Measurements from ENCODE around the gene SNTG2.

Gene SNTG2

GRCh38 chr2:1011985-1012384, 61.3 kb downstream of the SNTG2 start:
- TF ChIP-seq REST (IDR thresholded peaks at IDR 0.05; ENCODE audit: insufficient read depth in 1 of 2, low read depth in 2 of 2, low read length in 2 of 2) (no peak), TAF1 (IDR thresholded peaks at IDR 0.05; ENCODE audit: borderline replicate concordance, insufficient read depth, low read length) (no peak), POLR2AphosphoS5 (IDR thresholded peaks at IDR 0.05; ENCODE audit: low read depth, low read length) (no peak), FOXP2 (optimal IDR thresholded peaks at IDR 0.05; ENCODE audit: borderline replicate concordance, extremely low read depth, extremely low read length, insufficient read depth) (no peak), SIN3A (IDR thresholded peaks at IDR 0.05; ENCODE audit: borderline replicate concordance, insufficient read depth, low read length) (no peak)

- TF ChIP-seq SIN3A (IDR thresholded peaks at IDR 0.05; ENCODE audit: borderline replicate concordance, insufficient read depth, low read length) (no peak), POLR2AphosphoS5 (IDR thresholded peaks at IDR 0.05; ENCODE audit: low read depth, low read length) (no peak), REST (IDR thresholded peaks at IDR 0.05; ENCODE audit: insufficient read depth in 1 of 2, low read depth in 2 of 2, low read length in 2 of 2) (no peak), TAF1 (IDR thresholded peaks at IDR 0.05; ENCODE audit: borderline replicate concordance, insufficient read depth, low read length) (no peak), FOXP2 (optimal IDR thresholded peaks at IDR 0.05; ENCODE audit: borderline replicate concordance, extremely low read depth, extremely low read length, insufficient read depth) (no peak)
Observed at GRCh38 chr2:1014802-1015201, 64.2 kb downstream of the SNTG2 start.

GRCh38 chr2:1016500-1016899, 65.9 kb downstream of the SNTG2 start:
- TF ChIP-seq SIN3A (IDR thresholded peaks at IDR 0.05; ENCODE audit: borderline replicate concordance, insufficient read depth, low read length), result no peak
- TF ChIP-seq REST (IDR thresholded peaks at IDR 0.05; ENCODE audit: insufficient read depth in 1 of 2, low read depth in 2 of 2, low read length in 2 of 2), result no peak
- TF ChIP-seq TAF1 (IDR thresholded peaks at IDR 0.05; ENCODE audit: borderline replicate concordance, insufficient read depth, low read length), result no peak
- no peak for TF ChIP-seq POLR2AphosphoS5 (IDR thresholded peaks at IDR 0.05; ENCODE audit: low read depth, low read length)
- TF ChIP-seq FOXP2 (optimal IDR thresholded peaks at IDR 0.05; ENCODE audit: borderline replicate concordance, extremely low read depth, extremely low read length, insufficient read depth), result no peak

GRCh38 chr2:1017827-1018226, 67.2 kb downstream of the SNTG2 start:
- TF ChIP-seq POLR2AphosphoS5 (IDR thresholded peaks at IDR 0.05; ENCODE audit: low read depth, low read length) (no peak), REST (IDR thresholded peaks at IDR 0.05; ENCODE audit: insufficient read depth in 1 of 2, low read depth in 2 of 2, low read length in 2 of 2) (no peak), SIN3A (IDR thresholded peaks at IDR 0.05; ENCODE audit: borderline replicate concordance, insufficient read depth, low read length) (no peak), FOXP2 (optimal IDR thresholded peaks at IDR 0.05; ENCODE audit: borderline replicate concordance, extremely low read depth, extremely low read length, insufficient read depth) (no peak), TAF1 (IDR thresholded peaks at IDR 0.05; ENCODE audit: borderline replicate concordance, insufficient read depth, low read length) (no peak)

GRCh38 chr2:1020206-1020605, 69.6 kb downstream of the SNTG2 start:
- TF ChIP-seq TAF1 (IDR thresholded peaks at IDR 0.05; ENCODE audit: borderline replicate concordance, insufficient read depth, low read length) (no peak), POLR2AphosphoS5 (IDR thresholded peaks at IDR 0.05; ENCODE audit: low read depth, low read length) (no peak), REST (IDR thresholded peaks at IDR 0.05; ENCODE audit: insufficient read depth in 1 of 2, low read depth in 2 of 2, low read length in 2 of 2) (no peak), FOXP2 (optimal IDR thresholded peaks at IDR 0.05; ENCODE audit: borderline replicate concordance, extremely low read depth, extremely low read length, insufficient read depth) (no peak), SIN3A (IDR thresholded peaks at IDR 0.05; ENCODE audit: borderline replicate concordance, insufficient read depth, low read length) (no peak)
